GM12872 (cell line): Measurements from ENCODE around the gene ADGRG2.

Experiments
- TF ChIP-seq, protein P1 (sequence below): IDR thresholded peaks from 3 replicates; pipeline ENCODE4 v1.5.1; 2011; ENCODE audit warnings: low read depth, mild to moderate bottlenecking, low read length, moderate library complexity; ENCODE audit not compliant: insufficient read depth

ADGRG2 gene, protein sequence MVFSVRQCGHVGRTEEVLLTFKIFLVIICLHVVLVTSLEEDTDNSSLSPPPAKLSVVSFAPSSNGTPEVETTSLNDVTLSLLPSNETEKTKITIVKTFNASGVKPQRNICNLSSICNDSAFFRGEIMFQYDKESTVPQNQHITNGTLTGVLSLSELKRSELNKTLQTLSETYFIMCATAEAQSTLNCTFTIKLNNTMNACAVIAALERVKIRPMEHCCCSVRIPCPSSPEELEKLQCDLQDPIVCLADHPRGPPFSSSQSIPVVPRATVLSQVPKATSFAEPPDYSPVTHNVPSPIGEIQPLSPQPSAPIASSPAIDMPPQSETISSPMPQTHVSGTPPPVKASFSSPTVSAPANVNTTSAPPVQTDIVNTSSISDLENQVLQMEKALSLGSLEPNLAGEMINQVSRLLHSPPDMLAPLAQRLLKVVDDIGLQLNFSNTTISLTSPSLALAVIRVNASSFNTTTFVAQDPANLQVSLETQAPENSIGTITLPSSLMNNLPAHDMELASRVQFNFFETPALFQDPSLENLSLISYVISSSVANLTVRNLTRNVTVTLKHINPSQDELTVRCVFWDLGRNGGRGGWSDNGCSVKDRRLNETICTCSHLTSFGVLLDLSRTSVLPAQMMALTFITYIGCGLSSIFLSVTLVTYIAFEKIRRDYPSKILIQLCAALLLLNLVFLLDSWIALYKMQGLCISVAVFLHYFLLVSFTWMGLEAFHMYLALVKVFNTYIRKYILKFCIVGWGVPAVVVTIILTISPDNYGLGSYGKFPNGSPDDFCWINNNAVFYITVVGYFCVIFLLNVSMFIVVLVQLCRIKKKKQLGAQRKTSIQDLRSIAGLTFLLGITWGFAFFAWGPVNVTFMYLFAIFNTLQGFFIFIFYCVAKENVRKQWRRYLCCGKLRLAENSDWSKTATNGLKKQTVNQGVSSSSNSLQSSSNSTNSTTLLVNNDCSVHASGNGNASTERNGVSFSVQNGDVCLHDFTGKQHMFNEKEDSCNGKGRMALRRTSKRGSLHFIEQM

DNA sequence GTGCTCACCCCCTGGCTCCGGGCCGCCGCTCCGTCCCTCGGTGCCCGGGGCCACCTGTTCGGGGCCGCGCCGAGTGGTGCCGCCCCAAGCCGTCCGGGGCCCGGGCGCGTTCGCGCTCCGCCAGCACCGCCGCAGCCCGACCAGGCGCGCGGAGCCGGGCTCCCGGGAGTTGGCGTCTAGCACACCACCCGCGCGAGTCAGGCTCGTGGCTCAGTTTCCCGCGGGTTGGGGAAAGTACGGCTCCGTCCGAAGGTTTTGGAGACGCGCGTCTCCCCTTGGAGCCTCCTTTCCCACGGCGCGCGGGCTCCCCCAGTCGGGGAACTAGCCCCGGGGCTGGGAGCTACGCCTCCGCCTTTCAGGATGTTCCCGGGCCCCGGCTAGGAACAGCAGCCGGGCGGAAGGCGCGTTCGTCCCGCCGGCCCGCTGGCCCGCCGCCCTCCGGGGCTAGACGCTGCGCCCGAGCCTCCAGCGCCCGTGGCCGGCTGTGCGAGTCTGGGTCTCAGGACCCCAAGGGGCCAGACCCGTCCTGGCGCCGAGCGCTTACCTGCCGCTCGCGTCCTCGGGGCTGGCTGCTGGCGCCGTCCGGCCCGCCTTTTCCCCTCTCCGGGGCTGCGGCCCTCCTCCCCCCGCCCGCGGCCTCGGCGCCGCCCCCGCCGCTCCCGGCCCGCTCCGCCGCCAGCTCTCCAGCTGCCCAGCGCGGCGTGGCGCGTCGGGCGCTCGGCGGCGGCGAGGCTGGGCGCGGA, at the start of gene ADGRG2:
Gene ADGRG2 (minus strand): TSS at position 571 of the 743 bp plus-strand sequence. CDS start 53,634 bp downstream, outside the sequence.
- TF ChIP-seq, protein P1, sequence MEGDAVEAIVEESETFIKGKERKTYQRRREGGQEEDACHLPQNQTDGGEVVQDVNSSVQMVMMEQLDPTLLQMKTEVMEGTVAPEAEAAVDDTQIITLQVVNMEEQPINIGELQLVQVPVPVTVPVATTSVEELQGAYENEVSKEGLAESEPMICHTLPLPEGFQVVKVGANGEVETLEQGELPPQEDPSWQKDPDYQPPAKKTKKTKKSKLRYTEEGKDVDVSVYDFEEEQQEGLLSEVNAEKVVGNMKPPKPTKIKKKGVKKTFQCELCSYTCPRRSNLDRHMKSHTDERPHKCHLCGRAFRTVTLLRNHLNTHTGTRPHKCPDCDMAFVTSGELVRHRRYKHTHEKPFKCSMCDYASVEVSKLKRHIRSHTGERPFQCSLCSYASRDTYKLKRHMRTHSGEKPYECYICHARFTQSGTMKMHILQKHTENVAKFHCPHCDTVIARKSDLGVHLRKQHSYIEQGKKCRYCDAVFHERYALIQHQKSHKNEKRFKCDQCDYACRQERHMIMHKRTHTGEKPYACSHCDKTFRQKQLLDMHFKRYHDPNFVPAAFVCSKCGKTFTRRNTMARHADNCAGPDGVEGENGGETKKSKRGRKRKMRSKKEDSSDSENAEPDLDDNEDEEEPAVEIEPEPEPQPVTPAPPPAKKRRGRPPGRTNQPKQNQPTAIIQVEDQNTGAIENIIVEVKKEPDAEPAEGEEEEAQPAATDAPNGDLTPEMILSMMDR, result no peak

DNA sequence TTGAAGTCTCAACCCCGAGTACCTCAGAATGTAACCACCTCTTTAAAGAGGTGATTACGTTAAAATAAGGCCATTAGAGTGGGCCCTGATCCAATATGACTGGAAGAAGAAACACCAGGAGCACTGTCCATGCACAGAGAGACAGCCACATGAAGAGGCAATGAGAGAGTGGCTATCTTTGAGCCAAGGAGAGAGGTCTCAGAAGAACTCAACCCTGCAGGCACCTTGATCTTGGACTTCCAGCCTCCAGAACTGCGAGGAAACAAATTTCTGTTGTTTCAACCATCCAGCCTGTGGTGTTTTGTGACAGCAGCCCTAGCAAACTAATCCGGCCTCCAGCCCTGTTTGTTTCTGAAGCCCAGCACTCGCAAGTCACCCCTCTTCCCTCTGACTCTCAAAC, 46.3 kb upstream of the ADGRG2 start:
- TF ChIP-seq, protein P1, result no peak

DNA sequence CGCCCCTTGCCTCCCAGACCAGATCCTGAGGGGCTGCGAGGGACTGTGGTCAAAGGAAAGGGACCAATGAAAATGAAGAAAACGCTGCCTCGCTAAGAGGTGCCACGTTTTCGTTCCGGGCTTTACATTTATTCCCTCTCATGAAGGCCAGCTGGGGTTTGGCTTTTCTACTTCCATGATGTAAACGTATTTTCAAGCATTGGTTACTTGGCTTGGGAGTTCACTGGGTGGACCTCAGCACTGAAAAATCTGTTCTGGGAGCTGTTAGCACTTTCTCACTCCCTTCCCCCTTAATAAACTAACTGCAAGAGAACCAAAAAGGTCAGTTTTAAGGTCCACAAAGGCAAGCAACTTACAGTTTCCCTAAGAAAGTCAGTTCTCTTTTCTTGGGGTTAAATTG, 40.6 kb upstream of the ADGRG2 start:
- TF ChIP-seq, protein P1, result no peak

DNA sequence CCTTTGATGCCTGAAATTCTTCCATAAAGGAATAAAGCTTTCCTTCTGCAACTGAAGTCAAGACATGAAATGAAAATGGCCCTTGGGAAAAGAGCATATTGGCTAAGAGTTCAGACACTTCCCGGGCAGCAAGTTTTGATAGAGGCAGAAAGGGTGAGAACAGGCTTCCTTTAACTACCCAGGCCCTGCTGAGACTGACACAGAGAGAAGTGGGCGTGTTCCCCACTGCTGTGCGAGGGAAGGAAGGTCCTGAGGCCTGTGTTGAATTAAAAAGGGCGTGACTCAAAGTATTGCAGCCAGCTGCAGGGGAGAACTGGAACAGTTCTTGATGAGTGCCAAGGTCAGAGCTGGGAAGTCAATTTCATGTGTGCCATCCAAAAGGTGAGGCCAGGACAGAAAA, 33.9 kb upstream of the ADGRG2 start:
- TF ChIP-seq, protein P1, result no peak

DNA sequence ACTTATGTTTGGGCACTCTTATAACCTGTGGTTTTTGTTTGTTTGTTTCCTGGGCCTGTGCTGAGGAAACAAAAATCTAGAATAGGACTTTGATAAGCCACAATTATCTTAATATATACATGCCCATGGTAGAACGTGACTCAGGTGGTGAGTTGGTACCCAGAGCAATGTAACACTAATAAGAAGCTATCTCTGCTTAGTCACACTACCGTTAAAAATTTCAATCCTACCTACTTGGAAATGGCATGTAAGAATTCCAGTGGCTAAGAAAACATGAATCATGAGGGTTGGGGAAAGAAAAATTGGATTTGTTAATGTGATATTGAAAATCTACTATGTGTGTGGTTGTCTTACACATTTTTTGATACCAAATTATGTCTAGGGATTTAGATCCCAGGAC, 30.5 kb upstream of the ADGRG2 start:
- TF ChIP-seq, protein P1, result no peak

DNA sequence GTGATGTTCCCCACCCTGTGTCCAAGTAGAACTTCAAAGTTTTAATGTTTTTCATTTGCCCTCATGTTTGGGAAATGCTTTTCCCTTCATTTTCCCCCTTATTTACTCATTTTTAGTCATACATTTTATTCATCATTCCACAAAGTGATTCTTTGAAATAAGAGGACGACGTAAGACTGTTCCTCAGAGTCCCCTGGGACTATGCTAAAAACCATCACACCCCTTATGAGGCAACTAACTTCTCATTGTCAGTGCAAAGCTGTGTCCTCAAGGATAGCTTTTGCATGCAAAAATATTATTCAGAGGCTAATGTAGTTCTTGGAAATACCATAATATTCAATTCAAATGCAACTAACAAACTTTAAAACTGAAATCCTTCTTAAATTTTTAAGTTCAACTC, 14.8 kb upstream of the ADGRG2 start:
- TF ChIP-seq, protein P1, result no peak
